ENCODE data around the gene CDH4. TPM values are rescaled to one million over a fixed set of nuclear protein-coding genes. Genes with fewer than 3 reads are reported as not detected.

The CDH4 gene
- total and polyA plus RNA-seq, 2 of the 4 experiments (the other 2 are of a cell fraction) = 1.6 to 3.5 TPM

GRCh38 chr20:61901392-61902220, 649.5 kb downstream of the CDH4 start:
- H2BK20ac ChIP-seq (ENCODE audit: low read depth, low read length) = no peak overlapping the region
- no peak overlapping the region for H3K4me3 ChIP-seq (ENCODE audit: insufficient read depth, low read depth, low read length)
- no peak overlapping the region for H2AK5ac ChIP-seq (ENCODE audit: low read depth, low read length)
- BruUV-seq (replicated peaks) = no TSS peak
- H3K18ac ChIP-seq (ENCODE audit: low read depth, low read length) = no peak overlapping the region
- no peak overlapping the region for H3K4ac ChIP-seq (ENCODE audit: low read depth, low read length)
- no peak overlapping the region for H4K8ac ChIP-seq (ENCODE audit: low read depth in 2 of 2, low read length in 2 of 2)
- TF ChIP-seq CEBPB (IDR thresholded peaks at IDR 0.05; ENCODE audit: low read depth, low read length) (no peak), BHLHE40 (IDR thresholded peaks at IDR 0.05; ENCODE audit: low read depth, low read length) (no peak), MXI1 (IDR thresholded peaks at IDR 0.05; ENCODE audit: borderline replicate concordance, low read depth, low read length) (no peak), SMC3 (IDR thresholded peaks at IDR 0.05; ENCODE audit: low read depth, low read length) (no peak), ELK1 (IDR thresholded peaks at IDR 0.05; ENCODE audit: borderline replicate concordance, low read depth, low read length) (no peak), MAFK (IDR thresholded peaks at IDR 0.05; ENCODE audit: low read depth, low read length) (no peak), FOS (IDR thresholded peaks at IDR 0.05; ENCODE audit: low read depth, low read length) (no peak), POLR2A (IDR thresholded peaks at IDR 0.05; ENCODE audit: low read depth, low read length) (no peak), RAD21 (IDR thresholded peaks at IDR 0.05; ENCODE audit: low read length) (no peak), CTCF (conservative IDR thresholded peaks at IDR 0.05; ENCODE audit: low read depth, low read length) (no peak)
- H3K56ac ChIP-seq (ENCODE audit: extremely low read depth, insufficient read depth, low read length) = no peak overlapping the region
- no peaks in the 10 kb centered on the region for H3K79me1 ChIP-seq (ENCODE audit: low read depth in 1 of 2, low read length in 2 of 2)
- H3K36me3 ChIP-seq (ENCODE audit: control insufficient read depth, insufficient read depth, low read length) = no peaks in the 10 kb centered on the region
- no peak overlapping the region for H2BK120ac ChIP-seq (ENCODE audit: low read depth, low read length)
- H4K20me1 ChIP-seq (ENCODE audit: insufficient read depth, low read length) = no peaks in the 10 kb centered on the region
- no peak for ATAC-seq (ENCODE audit: low read depth)
- peak; percentile 4 for DNase-seq
- no peak overlapping the region for H2BK15ac ChIP-seq (ENCODE audit: low read depth, low read length)
- no peak overlapping the region for H3K9ac ChIP-seq (ENCODE audit: low read depth, low read length)
- H4K91ac ChIP-seq (ENCODE audit: insufficient read depth, low read depth, low read length) = no peak overlapping the region
- in situ Hi-C loops (cut with MboI; ENCODE audit: low sequenced_read_pairs) = no loop called here
- WGBS, 2 experiments (ENCODE audit: extremely low coverage in 2 of 2, insufficient read length in 1 of 2) = 74% methylated on average over 22 of the region's 35 CpGs; no CpG with 5 or more reads in 1 of the 2 experiments
- dilution Hi-C loops (cut with HindIII; ENCODE audit: low sequenced_read_pairs, unreplicated experiment) = no loop called here
- H3K4me1 ChIP-seq (ENCODE audit: control insufficient read depth, insufficient read depth, low read length) = no peaks in the 10 kb centered on the region
- H2AFZ ChIP-seq (replicated peaks; ENCODE audit: low read length, poor library complexity) = no peak overlapping the region
- H3K9me3 ChIP-seq (ENCODE audit: control insufficient read depth, insufficient read depth, low read length) = no peaks in the 10 kb centered on the region
- H2BK5ac ChIP-seq (ENCODE audit: low read depth, low read length, poor library complexity, severe bottlenecking) = no peak overlapping the region
- no peaks in the 10 kb centered on the region for H3K9me1 ChIP-seq (ENCODE audit: insufficient read depth, low read length)
- no peak overlapping the region for H3K4me2 ChIP-seq (ENCODE audit: low read depth, low read length)
- intact Hi-C loops (cut with micrococcal nuclease) = no loop called here
- no peak overlapping the region for H4K5ac ChIP-seq (ENCODE audit: low read depth, low read length)
- ChIA-PET CTCF (no interaction called here), POLR2A (ENCODE audit: unreplicated experiment) (no interaction called here)
- H3K23ac ChIP-seq (ENCODE audit: low read depth, low read length) = no peak overlapping the region
- no peak overlapping the region for H3K27ac ChIP-seq (ENCODE audit: insufficient read depth, low read length)
- H2AK9ac ChIP-seq (replicated peaks; ENCODE audit: low read depth, low read length, poor library complexity) = no peak overlapping the region
- peaks cover 5% of the 10 kb centered on the region; the same call in 1 of the 2 replicates for H3K27me3 ChIP-seq (ENCODE audit: control insufficient read depth, insufficient read depth, low read length)
- H3K14ac ChIP-seq (replicated peaks; ENCODE audit: low read depth, low read length) = no peak overlapping the region

Measured in IMR-90 (cell line).